ENCODE results near the gene CRHR1.

GRCh38 chr17:45836047-45837044 lies 52.2 kb downstream of the CRHR1 start:
- TF ChIP-seq CTCF (conservative IDR thresholded peaks at IDR 0.05) (no peak), ZFX (IDR thresholded peaks at IDR 0.05) (no peak)

Data from C4-2B (cell line).